A549 (cell line): ENCODE results near the gene IL2. TPM values are rescaled to one million over a fixed set of nuclear protein-coding genes. Genes with fewer than 3 reads are reported as not detected.

Source experiments
- ATAC-seq, 2 experiments: fragments of 200-7000 bp in 1 of 2; fragments of >200 bp in 1 of 2; cut with Nextera tagmentation in 1 of 2; cut with Tn5 transposase in 1 of 2; 3 replicates each; pipeline versions ENCODE4 v1.8.0 to v1.9.1; 2018 to 2020; ENCODE audit warnings: mild to moderate bottlenecking in 1 of 2, moderate library complexity in 1 of 2
- CTCF ChIA-PET: fragments of 300-600 bp; sonication (Branson Sonifier 250); formaldehyde crosslinking; extraction: SDS; loops from one replicate; lab custom pipeline; 2021; ENCODE audit warnings: antibody characterized with exemption, inconsistent platforms; lab: Yijun Ruan, JAX
- POLR2A ChIA-PET: fragments of 350-600 bp; formaldehyde crosslinking; extraction: SDS; loops from one replicate; lab custom pipeline; 2021; ENCODE audit warnings: antibody characterized with exemption, inconsistent platforms; lab: Yijun Ruan, JAX
- DNase-seq, 2 experiments: peaks; one replicate each; pipeline versions ENCODE4 v3.0.0 to v3.0.0-alpha.2; 2011 to 2016; ENCODE audit warnings: low read depth in 1 of 2, low spot score in 1 of 2
- FAIRE-seq: peaks from 2 replicates; lab custom pipeline; 2011; peaks lifted over from hg19 to GRCh38; lab: Jason Lieb, UNC
- H3K27ac ChIP-seq, 2 experiments: fragments of >200 bp; sonication (Bioruptor Twin); formaldehyde crosslinking; 3 replicates each; pipeline ENCODE4 v1.5.1; 2016 to 2017
- H3K4me1 ChIP-seq: fragments of >200 bp; sonication (Bioruptor Twin); formaldehyde crosslinking; 3 replicates; pipeline ENCODE4 v1.6.1; 2016
- H3K4me2 ChIP-seq: fragments of >200 bp; sonication (Bioruptor Twin); formaldehyde crosslinking; 3 replicates; pipeline ENCODE4 v1.6.1; 2016
- H3K4me3 ChIP-seq: fragments of >200 bp; sonication (Bioruptor Twin); formaldehyde crosslinking; 3 replicates; pipeline ENCODE4 v1.5.1; 2016
- H3K9me3 ChIP-seq: fragments of >200 bp; sonication (Bioruptor Twin); formaldehyde crosslinking; 3 replicates; pipeline ENCODE4 v1.6.1; 2016
- BHLHE40 ChIP-seq: IDR thresholded peaks from 2 replicates; pipeline ENCODE4 v1.6.1; 2012; ENCODE audit warnings: low read depth, low read length, inconsistent platforms
- CHD2 ChIP-seq: fragments of 150-350 bp; IDR thresholded peaks from 2 replicates; pipeline ENCODE4 v1.6.1; 2014; ENCODE audit warnings: low read length; ENCODE audit not compliant: partially characterized antibody
- CHD4 ChIP-seq: fragments of 200-600 bp; sonication (generic); IDR thresholded peaks from 2 replicates; pipeline ENCODE4 v1.6.1; 2016; ENCODE audit warnings: antibody characterized with exemption, mild to moderate bottlenecking, borderline replicate concordance
- CTCF ChIP-seq: fragments of >200 bp; sonication (Bioruptor Twin); formaldehyde crosslinking; IDR thresholded peaks from 3 replicates; pipeline ENCODE4 v1.5.1; 2016
- E2F6 ChIP-seq: IDR thresholded peaks from 2 replicates; pipeline ENCODE4 v1.6.1; 2012; ENCODE audit warnings: low read depth, borderline replicate concordance
- EHMT2 ChIP-seq: fragments of 200-600 bp; sonication (generic); IDR thresholded peaks from 2 replicates; pipeline ENCODE4 v1.6.1; 2016; ENCODE audit warnings: antibody characterized with exemption, low read depth, mild to moderate bottlenecking, moderate library complexity
- ELK1 ChIP-seq: fragments of 150-350 bp; IDR thresholded peaks from 2 replicates; pipeline ENCODE4 v1.6.1; 2014; ENCODE audit warnings: low read depth, mild to moderate bottlenecking, low read length
- FOSB ChIP-seq: fragments of 250-450 bp; sonication (Bioruptor Pico); IDR thresholded peaks from 2 replicates; pipeline ENCODE4 v1.5.0; 2020; ENCODE audit warnings: mild to moderate bottlenecking, moderate library complexity
- FOXS1 ChIP-seq: fragments of 250-450 bp; sonication (Bioruptor Pico); IDR thresholded peaks from 2 replicates; pipeline ENCODE4 v1.5.0; 2020; ENCODE audit warnings: mild to moderate bottlenecking, moderate library complexity
- GATA3 ChIP-seq: IDR thresholded peaks from 2 replicates; pipeline ENCODE4 v1.6.1; 2012; ENCODE audit warnings: borderline replicate concordance
- HEYL ChIP-seq: fragments of 250-450 bp; sonication (Bioruptor Pico); IDR thresholded peaks from 2 replicates; pipeline ENCODE4 v1.8.0; 2021; ENCODE audit warnings: mild to moderate bottlenecking, moderate library complexity
- HMGXB4 ChIP-seq: fragments of 250-450 bp; sonication (Bioruptor Pico); IDR thresholded peaks from 2 replicates; pipeline ENCODE4 v1.5.0; 2021; ENCODE audit warnings: mild to moderate bottlenecking, moderate library complexity, borderline replicate concordance
- HOXB5 ChIP-seq: fragments of 250-450 bp; sonication (Bioruptor Pico); IDR thresholded peaks from 2 replicates; pipeline ENCODE4 v1.5.0; 2020; ENCODE audit warnings: mild to moderate bottlenecking, moderate library complexity
- JUNB ChIP-seq: fragments of >200 bp; sonication (Bioruptor Twin); formaldehyde crosslinking; IDR thresholded peaks from 2 replicates; pipeline ENCODE4 v1.6.1; 2016
- KDM1A ChIP-seq: fragments of 200-600 bp; sonication (generic); IDR thresholded peaks from 2 replicates; pipeline ENCODE4 v1.6.1; 2016; ENCODE audit warnings: low read depth, mild to moderate bottlenecking
- MAFK ChIP-seq: fragments of 450-650 bp; IDR thresholded peaks from 2 replicates; pipeline ENCODE4 v1.6.1; 2014; ENCODE audit not compliant: partially characterized antibody
- MAZ ChIP-seq: fragments of 150-350 bp; IDR thresholded peaks from 2 replicates; pipeline ENCODE4 v1.6.1; 2014; ENCODE audit warnings: antibody characterized with exemption, low read depth, low read length, borderline replicate concordance
- MYC ChIP-seq: IDR thresholded peaks from 2 replicates; pipeline ENCODE4 v1.6.1; 2012; ENCODE audit warnings: mild to moderate bottlenecking, inconsistent platforms, low read length, improper control_type of control experiment, borderline replicate concordance
- NPAS2 ChIP-seq: fragments of 250-450 bp; sonication (Bioruptor Pico); IDR thresholded peaks from 2 replicates; pipeline ENCODE4 v1.8.0; 2022; ENCODE audit warnings: mild to moderate bottlenecking, moderate library complexity, borderline replicate concordance
- RFX5 ChIP-seq: fragments of 450-650 bp; IDR thresholded peaks from 2 replicates; pipeline ENCODE4 v1.7.1; 2014; ENCODE audit warnings: antibody characterized with exemption, mild to moderate bottlenecking, moderate library complexity
- RNF2 ChIP-seq: fragments of 200-600 bp; sonication (generic); IDR thresholded peaks from 2 replicates; pipeline ENCODE4 v1.6.1; 2016; ENCODE audit warnings: low read depth, mild to moderate bottlenecking, antibody characterized with exemption, moderate library complexity, borderline replicate concordance
- TFCP2L1 ChIP-seq: fragments of 250-450 bp; sonication (Bioruptor Pico); IDR thresholded peaks from 2 replicates; pipeline ENCODE4 v1.5.0; 2021; ENCODE audit warnings: mild to moderate bottlenecking
- TP53 ChIP-seq: fragments of 250-450 bp; sonication (Bioruptor Pico); IDR thresholded peaks from 2 replicates; pipeline ENCODE4 v1.5.0; 2021; ENCODE audit warnings: mild to moderate bottlenecking, moderate library complexity
- ZC3H11A ChIP-seq: fragments of 450-650 bp; IDR thresholded peaks from 2 replicates; pipeline ENCODE4 v1.6.1; 2014; ENCODE audit warnings: antibody characterized with exemption, mild to moderate bottlenecking
- ZSCAN20 ChIP-seq: fragments of 250-450 bp; sonication (Bioruptor Pico); IDR thresholded peaks from 2 replicates; pipeline ENCODE4 v1.8.0; 2022; ENCODE audit warnings: mild to moderate bottlenecking, moderate library complexity
- WGBS: methylation state at CpG from one replicate; pipeline ENCODE4 v1.1.6; 2017; ENCODE audit errors: missing lambda C conversion rate; 5-methylcytosine and 5-hydroxymethylcytosine counted together
- polyA plus RNA-seq, 4 experiments: library from polyadenylated mRNA; depleted of rRNA in 3 of 4; stranded (reverse); fragments of >200 nt; fragmentation: RNase III in 1 of 4; extraction: RNeasy Plus Mini Kit Qiagen cat#74134 plus additional on column Dnase treatment in 1 of 4; gene quantifications; 2 replicates in 3 of 4; 3 replicates in 1 of 4; pipeline ENCODE4 v1.2.3, GENCODE V29; 2011 to 2017
- TF ChIP-seq, protein P1 (sequence below): fragments of 200-600 bp; sonication (generic); IDR thresholded peaks from 2 replicates; pipeline ENCODE4 v1.6.1; 2016; ENCODE audit warnings: antibody characterized with exemption, mild to moderate bottlenecking, moderate library complexity
- TF ChIP-seq, protein P2 (sequence below): fragments of >200 bp; sonication (Bioruptor Twin); formaldehyde crosslinking; IDR thresholded peaks from 3 replicates; pipeline ENCODE4 v1.6.1; 2016

Gene IL2
- polyA plus RNA-seq, 2 of the 4 experiments (the other 2 are of a cell fraction) = not detected

GRCh38 chr4:122431351-122431750, 25.2 kb downstream of the IL2 start (continued):
- no peak for TF ChIP-seq HOXB5
- no peak for TF ChIP-seq GATA3
- no peak for TF ChIP-seq RNF2
- TF ChIP-seq, all 56 proteins: peak for 0

DNA sequence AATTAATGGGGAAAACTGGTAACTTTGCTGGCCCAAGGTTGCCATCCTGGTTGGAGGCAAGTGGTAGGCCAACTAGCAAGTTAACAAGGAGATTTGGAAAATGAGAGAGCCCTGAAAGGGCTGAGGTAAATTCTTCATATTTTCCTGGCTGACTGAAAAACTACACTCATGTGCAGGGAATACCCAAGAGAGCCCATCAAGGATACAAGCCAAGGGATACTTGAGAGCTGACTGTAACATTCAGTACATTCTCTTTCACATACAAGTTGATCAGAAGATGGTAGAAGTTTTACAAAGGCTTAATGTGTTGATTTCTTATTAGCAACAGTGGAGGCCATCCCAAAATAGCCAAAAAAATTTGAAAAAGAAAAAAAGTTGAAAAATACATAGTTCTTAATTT, 33.3 kb downstream of the IL2 start:
- no peak for FAIRE-seq
- no peak for ATAC-seq
- DNase-seq = no peak
- no peak overlapping the region for H3K4me3 ChIP-seq
- POLR2A ChIA-PET = no interaction called here
- H3K4me1 ChIP-seq = no peaks in the 10 kb centered on the region
- no peak overlapping the region for H3K4me2 ChIP-seq
- CTCF ChIA-PET = no interaction called here
- H3K27ac ChIP-seq = no peak overlapping the region
- TF ChIP-seq RFX5 (no peak), CTCF (no peak), EHMT2 (no peak), BHLHE40 (no peak), FOXS1 (CRISPR knock-in tag) (no peak), FOSB (CRISPR knock-in tag) (no peak), MAFK (no peak), KDM1A (no peak), TP53 (no peak), JUNB (no peak), GATA3 (no peak), ZC3H11A (no peak), HOXB5 (no peak), MYC (no peak), CHD4 (no peak), ZSCAN20 (CRISPR knock-in tag) (no peak)
- TF ChIP-seq, protein P1, sequence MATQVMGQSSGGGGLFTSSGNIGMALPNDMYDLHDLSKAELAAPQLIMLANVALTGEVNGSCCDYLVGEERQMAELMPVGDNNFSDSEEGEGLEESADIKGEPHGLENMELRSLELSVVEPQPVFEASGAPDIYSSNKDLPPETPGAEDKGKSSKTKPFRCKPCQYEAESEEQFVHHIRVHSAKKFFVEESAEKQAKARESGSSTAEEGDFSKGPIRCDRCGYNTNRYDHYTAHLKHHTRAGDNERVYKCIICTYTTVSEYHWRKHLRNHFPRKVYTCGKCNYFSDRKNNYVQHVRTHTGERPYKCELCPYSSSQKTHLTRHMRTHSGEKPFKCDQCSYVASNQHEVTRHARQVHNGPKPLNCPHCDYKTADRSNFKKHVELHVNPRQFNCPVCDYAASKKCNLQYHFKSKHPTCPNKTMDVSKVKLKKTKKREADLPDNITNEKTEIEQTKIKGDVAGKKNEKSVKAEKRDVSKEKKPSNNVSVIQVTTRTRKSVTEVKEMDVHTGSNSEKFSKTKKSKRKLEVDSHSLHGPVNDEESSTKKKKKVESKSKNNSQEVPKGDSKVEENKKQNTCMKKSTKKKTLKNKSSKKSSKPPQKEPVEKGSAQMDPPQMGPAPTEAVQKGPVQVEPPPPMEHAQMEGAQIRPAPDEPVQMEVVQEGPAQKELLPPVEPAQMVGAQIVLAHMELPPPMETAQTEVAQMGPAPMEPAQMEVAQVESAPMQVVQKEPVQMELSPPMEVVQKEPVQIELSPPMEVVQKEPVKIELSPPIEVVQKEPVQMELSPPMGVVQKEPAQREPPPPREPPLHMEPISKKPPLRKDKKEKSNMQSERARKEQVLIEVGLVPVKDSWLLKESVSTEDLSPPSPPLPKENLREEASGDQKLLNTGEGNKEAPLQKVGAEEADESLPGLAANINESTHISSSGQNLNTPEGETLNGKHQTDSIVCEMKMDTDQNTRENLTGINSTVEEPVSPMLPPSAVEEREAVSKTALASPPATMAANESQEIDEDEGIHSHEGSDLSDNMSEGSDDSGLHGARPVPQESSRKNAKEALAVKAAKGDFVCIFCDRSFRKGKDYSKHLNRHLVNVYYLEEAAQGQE = no peak
- no peaks in the 10 kb centered on the region for H3K9me3 ChIP-seq

DNA sequence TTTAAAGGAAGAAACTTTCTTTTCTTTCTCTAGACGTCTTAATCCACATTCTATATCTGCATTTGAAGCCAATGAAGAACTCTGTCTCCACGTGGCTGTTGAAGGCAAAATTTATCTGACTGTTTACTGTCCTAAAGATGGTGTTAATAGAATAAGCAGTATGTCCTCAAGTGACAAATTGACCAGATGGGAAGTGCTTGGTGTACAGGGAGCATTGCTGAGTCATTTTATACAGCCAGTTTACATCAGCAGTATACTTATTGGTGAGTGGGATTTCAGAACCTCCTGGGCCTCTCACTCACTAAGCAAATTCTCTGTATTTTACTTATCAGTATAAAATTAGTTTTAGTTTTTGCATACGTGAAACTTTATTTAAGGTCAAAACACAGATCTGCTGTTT, 44.0 kb downstream of the IL2 start:
- no peak for FAIRE-seq
- Histone ChIP-seq H3K9me3 (no peaks in the 10 kb centered on the region), H3K4me3 (no peak overlapping the region), H3K4me2 (no peak overlapping the region), H3K4me1 (no peaks in the 10 kb centered on the region), H3K27ac (no peak overlapping the region)
- WGBS = 40% methylated on average over 3 of the region's 3 CpGs
- no peak for ATAC-seq
- peak in 1 of 2 experiments; percentile 6 for DNase-seq
- CTCF ChIA-PET = no interaction called here
- POLR2A ChIA-PET = no interaction called here
- no peak for TF ChIP-seq NPAS2 (CRISPR knock-in tag)
- TF ChIP-seq TFCP2L1 (CRISPR knock-in tag) = no peak
- TF ChIP-seq HEYL = no peak
- TF ChIP-seq, protein P2, sequence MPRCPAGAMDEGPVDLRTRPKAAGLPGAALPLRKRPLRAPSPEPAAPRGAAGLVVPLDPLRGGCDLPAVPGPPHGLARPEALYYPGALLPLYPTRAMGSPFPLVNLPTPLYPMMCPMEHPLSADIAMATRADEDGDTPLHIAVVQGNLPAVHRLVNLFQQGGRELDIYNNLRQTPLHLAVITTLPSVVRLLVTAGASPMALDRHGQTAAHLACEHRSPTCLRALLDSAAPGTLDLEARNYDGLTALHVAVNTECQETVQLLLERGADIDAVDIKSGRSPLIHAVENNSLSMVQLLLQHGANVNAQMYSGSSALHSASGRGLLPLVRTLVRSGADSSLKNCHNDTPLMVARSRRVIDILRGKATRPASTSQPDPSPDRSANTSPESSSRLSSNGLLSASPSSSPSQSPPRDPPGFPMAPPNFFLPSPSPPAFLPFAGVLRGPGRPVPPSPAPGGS = no peak
- no peak for TF ChIP-seq CHD2
- no peak for TF ChIP-seq HMGXB4 (CRISPR knock-in tag)
- no peak for TF ChIP-seq ZSCAN20 (CRISPR knock-in tag)
- no peak for TF ChIP-seq ELK1
- no peak for TF ChIP-seq MAZ
- TF ChIP-seq FOXS1 (CRISPR knock-in tag) = no peak
- no peak for TF ChIP-seq E2F6
